HEK293 (cell line): ENCODE data around the gene RAP1GAP.

Experiments
- KLF9 ChIP-seq: fragments of 450-650 bp; formaldehyde crosslinking; IDR thresholded peaks from 2 replicates; pipeline ENCODE4 v1.5.1; 2016; ENCODE audit warnings: missing biosample characterization, missing genetic modification characterization, low read depth
- MYNN ChIP-seq: fragments of 450-650 bp; formaldehyde crosslinking; IDR thresholded peaks from 2 replicates; pipeline ENCODE4 v1.5.1; 2016; ENCODE audit warnings: missing biosample characterization, missing genetic modification characterization, borderline replicate concordance
- ZNF510 ChIP-seq: fragments of 450-650 bp; formaldehyde crosslinking; IDR thresholded peaks from 2 replicates; pipeline ENCODE4 v1.5.1; 2018; ENCODE audit warnings: mild to moderate bottlenecking, missing genetic modification characterization, missing biosample characterization; ENCODE audit not compliant: insufficient replicate concordance
- ZNF792 ChIP-seq: fragments of 450-650 bp; formaldehyde crosslinking; IDR thresholded peaks from 2 replicates; pipeline ENCODE4 v1.5.1; 2016; ENCODE audit warnings: missing biosample characterization, missing genetic modification characterization
- TF ChIP-seq, protein P1 (sequence below): fragments of 450-650 bp; formaldehyde crosslinking; IDR thresholded peaks from 2 replicates; pipeline ENCODE4 v1.5.1; 2016; ENCODE audit warnings: missing biosample characterization, missing genetic modification characterization
- TF ChIP-seq, protein P2 (sequence below): fragments of 450-650 bp; formaldehyde crosslinking; IDR thresholded peaks from 2 replicates; pipeline ENCODE4 v1.5.1; 2016; ENCODE audit warnings: missing biosample characterization, missing genetic modification characterization
- TF ChIP-seq, protein P3 (sequence below): fragments of 450-650 bp; IDR thresholded peaks from 2 replicates; pipeline ENCODE4 v1.5.1; 2018; ENCODE audit warnings: missing biosample characterization, missing genetic modification characterization

DNA sequence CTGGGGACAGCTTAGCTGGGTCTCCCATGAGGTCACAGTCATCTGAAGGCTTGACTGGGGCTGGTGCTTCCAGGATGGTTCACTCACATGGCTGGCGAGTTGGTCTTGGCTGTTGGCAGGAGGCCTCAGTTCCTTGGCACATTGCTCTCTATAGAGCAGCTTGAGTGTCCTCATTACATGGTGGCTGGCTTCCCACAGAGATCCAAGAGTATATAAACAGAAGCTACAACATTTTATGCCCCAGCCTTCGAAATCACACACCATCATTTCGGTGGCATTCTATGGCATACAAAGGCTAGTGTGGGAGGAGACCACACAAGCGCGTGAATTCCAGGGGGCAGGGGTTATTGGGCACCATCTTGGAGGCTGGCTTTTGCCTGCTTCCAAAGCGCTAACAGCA, 96.9 kb downstream of the RAP1GAP start:
- TF ChIP-seq, protein P1, sequence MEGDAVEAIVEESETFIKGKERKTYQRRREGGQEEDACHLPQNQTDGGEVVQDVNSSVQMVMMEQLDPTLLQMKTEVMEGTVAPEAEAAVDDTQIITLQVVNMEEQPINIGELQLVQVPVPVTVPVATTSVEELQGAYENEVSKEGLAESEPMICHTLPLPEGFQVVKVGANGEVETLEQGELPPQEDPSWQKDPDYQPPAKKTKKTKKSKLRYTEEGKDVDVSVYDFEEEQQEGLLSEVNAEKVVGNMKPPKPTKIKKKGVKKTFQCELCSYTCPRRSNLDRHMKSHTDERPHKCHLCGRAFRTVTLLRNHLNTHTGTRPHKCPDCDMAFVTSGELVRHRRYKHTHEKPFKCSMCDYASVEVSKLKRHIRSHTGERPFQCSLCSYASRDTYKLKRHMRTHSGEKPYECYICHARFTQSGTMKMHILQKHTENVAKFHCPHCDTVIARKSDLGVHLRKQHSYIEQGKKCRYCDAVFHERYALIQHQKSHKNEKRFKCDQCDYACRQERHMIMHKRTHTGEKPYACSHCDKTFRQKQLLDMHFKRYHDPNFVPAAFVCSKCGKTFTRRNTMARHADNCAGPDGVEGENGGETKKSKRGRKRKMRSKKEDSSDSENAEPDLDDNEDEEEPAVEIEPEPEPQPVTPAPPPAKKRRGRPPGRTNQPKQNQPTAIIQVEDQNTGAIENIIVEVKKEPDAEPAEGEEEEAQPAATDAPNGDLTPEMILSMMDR (tag by site-specific recombination), result no peak
- TF ChIP-seq MYNN, result no peak
- TF ChIP-seq, protein P2, sequence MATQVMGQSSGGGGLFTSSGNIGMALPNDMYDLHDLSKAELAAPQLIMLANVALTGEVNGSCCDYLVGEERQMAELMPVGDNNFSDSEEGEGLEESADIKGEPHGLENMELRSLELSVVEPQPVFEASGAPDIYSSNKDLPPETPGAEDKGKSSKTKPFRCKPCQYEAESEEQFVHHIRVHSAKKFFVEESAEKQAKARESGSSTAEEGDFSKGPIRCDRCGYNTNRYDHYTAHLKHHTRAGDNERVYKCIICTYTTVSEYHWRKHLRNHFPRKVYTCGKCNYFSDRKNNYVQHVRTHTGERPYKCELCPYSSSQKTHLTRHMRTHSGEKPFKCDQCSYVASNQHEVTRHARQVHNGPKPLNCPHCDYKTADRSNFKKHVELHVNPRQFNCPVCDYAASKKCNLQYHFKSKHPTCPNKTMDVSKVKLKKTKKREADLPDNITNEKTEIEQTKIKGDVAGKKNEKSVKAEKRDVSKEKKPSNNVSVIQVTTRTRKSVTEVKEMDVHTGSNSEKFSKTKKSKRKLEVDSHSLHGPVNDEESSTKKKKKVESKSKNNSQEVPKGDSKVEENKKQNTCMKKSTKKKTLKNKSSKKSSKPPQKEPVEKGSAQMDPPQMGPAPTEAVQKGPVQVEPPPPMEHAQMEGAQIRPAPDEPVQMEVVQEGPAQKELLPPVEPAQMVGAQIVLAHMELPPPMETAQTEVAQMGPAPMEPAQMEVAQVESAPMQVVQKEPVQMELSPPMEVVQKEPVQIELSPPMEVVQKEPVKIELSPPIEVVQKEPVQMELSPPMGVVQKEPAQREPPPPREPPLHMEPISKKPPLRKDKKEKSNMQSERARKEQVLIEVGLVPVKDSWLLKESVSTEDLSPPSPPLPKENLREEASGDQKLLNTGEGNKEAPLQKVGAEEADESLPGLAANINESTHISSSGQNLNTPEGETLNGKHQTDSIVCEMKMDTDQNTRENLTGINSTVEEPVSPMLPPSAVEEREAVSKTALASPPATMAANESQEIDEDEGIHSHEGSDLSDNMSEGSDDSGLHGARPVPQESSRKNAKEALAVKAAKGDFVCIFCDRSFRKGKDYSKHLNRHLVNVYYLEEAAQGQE (tag by site-specific recombination), result no peak
- no peak for TF ChIP-seq ZNF510 (tag by site-specific recombination)
- TF ChIP-seq ZNF792, result no peak
- TF ChIP-seq, protein P3, sequence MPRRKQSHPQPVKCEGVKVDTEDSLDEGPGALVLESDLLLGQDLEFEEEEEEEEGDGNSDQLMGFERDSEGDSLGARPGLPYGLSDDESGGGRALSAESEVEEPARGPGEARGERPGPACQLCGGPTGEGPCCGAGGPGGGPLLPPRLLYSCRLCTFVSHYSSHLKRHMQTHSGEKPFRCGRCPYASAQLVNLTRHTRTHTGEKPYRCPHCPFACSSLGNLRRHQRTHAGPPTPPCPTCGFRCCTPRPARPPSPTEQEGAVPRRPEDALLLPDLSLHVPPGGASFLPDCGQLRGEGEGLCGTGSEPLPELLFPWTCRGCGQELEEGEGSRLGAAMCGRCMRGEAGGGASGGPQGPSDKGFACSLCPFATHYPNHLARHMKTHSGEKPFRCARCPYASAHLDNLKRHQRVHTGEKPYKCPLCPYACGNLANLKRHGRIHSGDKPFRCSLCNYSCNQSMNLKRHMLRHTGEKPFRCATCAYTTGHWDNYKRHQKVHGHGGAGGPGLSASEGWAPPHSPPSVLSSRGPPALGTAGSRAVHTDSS (tag by site-specific recombination), result no peak
- TF ChIP-seq KLF9 (tag by site-specific recombination), result no peak
